PC-9 (cell line): ENCODE measurements around the gene MANF.

ENCODE experiments used
- EZH2 ChIP-seq: fragments of 200-600 bp; sonication (generic); IDR thresholded peaks from 2 replicates; pipeline ENCODE4 v1.8.0; 2017; ENCODE audit warnings: antibody characterized with exemption, low read depth
- TF ChIP-seq, protein P1 (sequence below): fragments of 200-600 bp; sonication (generic); conservative IDR thresholded peaks from 2 replicates; pipeline ENCODE4 v1.6.1; 2017; ENCODE audit warnings: mixed run types, antibody characterized with exemption, mild to moderate bottlenecking, moderate library complexity

DNA sequence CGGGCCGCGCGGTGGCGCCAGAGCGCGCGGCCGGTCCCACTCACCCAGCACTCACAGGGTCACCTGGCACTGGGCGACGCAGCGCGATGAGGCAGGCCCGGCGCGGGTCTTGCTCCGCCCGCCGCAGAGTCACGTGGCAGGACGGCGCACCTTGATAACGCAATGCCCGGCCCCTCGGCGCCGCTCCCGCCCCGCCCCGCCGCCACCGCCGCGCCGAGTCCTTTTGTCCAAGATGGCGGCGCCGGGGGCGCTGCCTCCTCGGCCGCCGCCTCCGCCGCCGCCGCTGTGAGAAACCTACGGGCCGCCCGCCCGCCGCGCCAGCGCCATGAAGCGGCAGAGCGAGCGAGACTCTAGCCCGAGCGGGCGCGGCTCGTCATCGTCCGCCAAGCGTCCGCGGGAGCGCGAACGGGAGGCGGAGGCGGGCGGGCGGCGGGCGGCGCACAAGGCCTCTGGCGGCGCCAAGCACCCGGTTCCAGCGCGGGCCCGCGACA lies 6.0 kb downstream of the MANF start, which contains the start of gene RBM15B:
- TF ChIP-seq, protein P1, sequence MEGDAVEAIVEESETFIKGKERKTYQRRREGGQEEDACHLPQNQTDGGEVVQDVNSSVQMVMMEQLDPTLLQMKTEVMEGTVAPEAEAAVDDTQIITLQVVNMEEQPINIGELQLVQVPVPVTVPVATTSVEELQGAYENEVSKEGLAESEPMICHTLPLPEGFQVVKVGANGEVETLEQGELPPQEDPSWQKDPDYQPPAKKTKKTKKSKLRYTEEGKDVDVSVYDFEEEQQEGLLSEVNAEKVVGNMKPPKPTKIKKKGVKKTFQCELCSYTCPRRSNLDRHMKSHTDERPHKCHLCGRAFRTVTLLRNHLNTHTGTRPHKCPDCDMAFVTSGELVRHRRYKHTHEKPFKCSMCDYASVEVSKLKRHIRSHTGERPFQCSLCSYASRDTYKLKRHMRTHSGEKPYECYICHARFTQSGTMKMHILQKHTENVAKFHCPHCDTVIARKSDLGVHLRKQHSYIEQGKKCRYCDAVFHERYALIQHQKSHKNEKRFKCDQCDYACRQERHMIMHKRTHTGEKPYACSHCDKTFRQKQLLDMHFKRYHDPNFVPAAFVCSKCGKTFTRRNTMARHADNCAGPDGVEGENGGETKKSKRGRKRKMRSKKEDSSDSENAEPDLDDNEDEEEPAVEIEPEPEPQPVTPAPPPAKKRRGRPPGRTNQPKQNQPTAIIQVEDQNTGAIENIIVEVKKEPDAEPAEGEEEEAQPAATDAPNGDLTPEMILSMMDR = no peak; the same call in 1 of the 2 replicates
- no peak for TF ChIP-seq EZH2
